GM19240 (cell line): ENCODE results near the gene SLC38A11.
"Not testable (repeated sequence)": the region's sequence is repeated elsewhere in the genome, so short reads cannot be mapped to it uniquely, and the experiment has no call there.

Experiments used
- DNase-seq: peaks from one replicate; pipeline ENCODE4 v3.0.0; 2011; ENCODE audit warnings: low spot score; ENCODE audit not compliant: insufficient read length

The SLC38A11 gene, protein sequence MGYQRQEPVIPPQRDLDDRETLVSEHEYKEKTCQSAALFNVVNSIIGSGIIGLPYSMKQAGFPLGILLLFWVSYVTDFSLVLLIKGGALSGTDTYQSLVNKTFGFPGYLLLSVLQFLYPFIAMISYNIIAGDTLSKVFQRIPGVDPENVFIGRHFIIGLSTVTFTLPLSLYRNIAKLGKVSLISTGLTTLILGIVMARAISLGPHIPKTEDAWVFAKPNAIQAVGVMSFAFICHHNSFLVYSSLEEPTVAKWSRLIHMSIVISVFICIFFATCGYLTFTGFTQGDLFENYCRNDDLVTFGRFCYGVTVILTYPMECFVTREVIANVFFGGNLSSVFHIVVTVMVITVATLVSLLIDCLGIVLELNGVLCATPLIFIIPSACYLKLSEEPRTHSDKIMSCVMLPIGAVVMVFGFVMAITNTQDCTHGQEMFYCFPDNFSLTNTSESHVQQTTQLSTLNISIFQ

DNA sequence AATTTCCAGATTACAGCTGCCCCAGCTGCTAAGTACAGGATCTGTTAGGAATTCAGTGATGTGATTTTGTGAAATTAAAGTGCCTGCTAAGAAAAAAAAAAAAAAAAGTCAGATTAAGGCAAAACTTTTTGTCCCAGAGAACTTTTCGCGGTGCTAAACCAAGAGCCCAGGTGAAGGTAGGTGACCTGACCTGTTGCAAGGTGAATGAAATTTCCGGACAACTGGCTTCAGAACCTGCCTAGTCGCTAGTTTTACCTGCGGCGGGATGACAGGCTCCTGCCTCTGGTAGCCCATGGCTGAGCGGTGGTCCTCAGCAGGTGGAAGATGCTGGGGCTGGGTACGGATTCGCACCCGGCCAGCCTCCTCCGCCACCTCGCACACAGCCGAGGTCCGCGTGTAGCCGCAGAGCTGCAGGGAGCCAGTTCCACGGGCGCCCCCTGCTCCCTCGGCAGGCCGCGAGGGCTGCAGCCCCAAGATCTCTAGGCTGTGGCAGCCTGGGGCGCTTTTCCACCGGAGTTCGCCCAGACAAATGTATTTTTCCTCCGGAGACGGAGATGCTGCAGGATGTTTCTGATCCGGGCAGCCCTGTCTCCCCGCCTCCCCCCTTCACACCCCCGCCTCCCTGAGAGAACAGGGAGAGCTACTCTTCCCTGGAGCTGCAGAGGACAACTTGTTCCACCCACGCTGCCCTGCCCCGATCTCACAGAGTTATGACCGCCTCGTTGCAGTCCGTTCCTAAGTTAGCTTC lies at the start of gene SLC38A11:
Gene SLC38A11 (minus strand): TSS at position 572 of the 748 bp plus-strand sequence. CDS start 278 bp downstream, at position 294.
- no peak for DNase-seq

GRCh38 chr2:165003443-165004130 lies 48.3 kb upstream of the SLC38A11 start:
- DNase-seq = no peak

GRCh38 chr2:165002638-165003037 lies 47.3 kb upstream of the SLC38A11 start:
- no peak for DNase-seq

GRCh38 chr2:164994664-164995299 lies 39.5 kb upstream of the SLC38A11 start:
- DNase-seq = not testable (repeated sequence)

- DNase-seq = no peak
Measured at GRCh38 chr2:164993287-164994016, 38.1 kb upstream of the SLC38A11 start.

DNA sequence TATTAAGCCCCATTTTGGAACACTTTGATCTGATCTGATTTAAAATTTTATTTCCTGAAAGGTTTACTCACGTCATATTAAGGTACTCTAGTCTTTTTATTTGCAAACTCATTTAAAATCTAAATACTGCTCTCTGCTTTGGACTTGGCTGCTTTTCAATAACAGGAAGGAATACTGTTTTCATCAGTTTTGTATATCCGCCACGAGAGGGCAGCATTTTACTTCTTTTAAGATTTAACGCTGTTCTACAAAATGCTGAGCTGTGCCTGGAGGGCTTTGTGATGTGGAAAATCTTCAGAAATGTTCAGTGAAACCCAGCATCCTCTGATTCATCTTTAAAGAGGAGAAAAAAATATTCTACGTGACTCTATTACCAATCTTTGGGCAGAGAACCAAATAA lies 37.5 kb upstream of the SLC38A11 start:
- no peak for DNase-seq

DNA sequence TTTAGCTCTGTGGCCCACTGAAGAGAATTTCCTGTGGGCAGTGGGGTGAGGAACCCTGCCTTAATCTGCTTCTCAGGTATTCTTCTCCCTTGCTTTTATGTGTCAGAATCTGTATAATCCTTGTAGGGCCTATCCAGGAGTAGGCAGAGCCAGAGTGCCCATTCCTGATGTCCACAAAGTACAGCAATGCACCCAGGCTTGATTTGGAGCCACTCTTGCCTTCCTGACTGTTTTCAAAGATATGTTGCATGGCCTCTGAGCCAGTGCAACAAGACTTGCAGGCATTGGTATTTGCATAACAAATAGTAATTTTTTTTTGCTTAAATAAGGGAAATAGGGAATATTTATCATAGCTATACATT lies 36.7 kb upstream of the SLC38A11 start:
- not testable (repeated sequence) for DNase-seq

DNA sequence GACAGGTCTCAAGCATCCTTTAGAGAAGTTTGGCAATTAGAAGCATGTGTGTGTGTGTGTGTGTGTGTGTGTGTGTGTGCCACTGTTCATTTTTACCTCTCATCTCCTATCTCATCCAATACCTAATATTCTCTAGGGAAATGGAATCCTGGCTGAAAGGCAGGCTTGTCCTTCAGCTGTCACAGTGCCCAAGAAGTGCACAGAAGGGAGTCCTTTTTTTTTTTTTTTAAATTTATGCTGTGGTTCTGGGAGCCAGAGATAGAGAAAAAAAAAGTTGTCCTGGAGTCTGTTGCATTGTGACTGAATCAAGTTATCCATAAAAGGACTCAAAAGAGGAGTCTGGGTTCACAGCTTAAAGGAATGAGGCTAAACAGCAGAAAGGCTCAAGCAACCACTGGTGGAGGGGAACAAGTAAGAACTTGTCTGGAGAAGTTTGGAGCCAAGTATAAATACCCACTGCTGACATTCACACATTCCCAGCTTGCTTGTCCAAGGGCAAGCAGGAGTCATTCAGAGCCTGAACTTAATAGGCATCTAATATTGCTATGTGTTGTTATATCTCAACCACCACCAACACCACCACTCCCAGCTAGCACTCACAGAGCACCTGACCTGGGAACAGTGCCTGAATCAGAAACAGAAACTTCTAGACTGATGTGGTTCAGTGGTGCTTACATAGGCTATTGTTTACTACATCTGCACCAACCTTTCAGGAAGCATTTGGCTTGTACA lies 36.2 kb upstream of the SLC38A11 start:
- DNase-seq = not testable (repeated sequence)

- DNase-seq = not testable (repeated sequence)
Measured at GRCh38 chr2:164990953-164991352, 35.6 kb upstream of the SLC38A11 start.

- DNase-seq = not testable (repeated sequence)
Measured at GRCh38 chr2:164988805-164989204, 33.5 kb upstream of the SLC38A11 start.

- not testable (repeated sequence) for DNase-seq
Measured at GRCh38 chr2:164986027-164986426, 30.7 kb upstream of the SLC38A11 start.

- DNase-seq = no peak
Measured at GRCh38 chr2:164984428-164984827, 29.1 kb upstream of the SLC38A11 start.

GRCh38 chr2:164981217-164981990 lies 26.1 kb upstream of the SLC38A11 start:
- no peak for DNase-seq

DNA sequence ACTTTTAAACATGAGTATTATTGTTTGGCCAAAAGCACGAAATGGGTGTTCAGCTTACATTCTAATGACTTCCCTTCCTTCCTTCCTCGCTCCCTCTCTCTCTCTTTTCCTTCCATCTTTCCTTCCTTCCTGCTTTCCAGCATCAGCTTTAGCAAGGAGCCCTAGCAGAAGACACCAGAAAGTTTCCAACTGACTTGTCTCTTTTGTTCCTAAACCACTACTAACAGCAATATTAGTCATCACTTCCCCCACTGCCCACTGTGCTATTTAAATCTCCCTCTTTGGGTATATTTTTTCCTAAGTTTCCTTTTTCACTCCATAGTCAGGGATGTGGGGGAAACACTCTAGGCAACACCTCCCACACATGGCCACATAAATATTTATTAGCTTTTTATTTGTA lies 25.4 kb upstream of the SLC38A11 start:
- not testable (repeated sequence) for DNase-seq

GRCh38 chr2:164979113-164979512 lies 23.8 kb upstream of the SLC38A11 start:
- no peak for DNase-seq

DNA sequence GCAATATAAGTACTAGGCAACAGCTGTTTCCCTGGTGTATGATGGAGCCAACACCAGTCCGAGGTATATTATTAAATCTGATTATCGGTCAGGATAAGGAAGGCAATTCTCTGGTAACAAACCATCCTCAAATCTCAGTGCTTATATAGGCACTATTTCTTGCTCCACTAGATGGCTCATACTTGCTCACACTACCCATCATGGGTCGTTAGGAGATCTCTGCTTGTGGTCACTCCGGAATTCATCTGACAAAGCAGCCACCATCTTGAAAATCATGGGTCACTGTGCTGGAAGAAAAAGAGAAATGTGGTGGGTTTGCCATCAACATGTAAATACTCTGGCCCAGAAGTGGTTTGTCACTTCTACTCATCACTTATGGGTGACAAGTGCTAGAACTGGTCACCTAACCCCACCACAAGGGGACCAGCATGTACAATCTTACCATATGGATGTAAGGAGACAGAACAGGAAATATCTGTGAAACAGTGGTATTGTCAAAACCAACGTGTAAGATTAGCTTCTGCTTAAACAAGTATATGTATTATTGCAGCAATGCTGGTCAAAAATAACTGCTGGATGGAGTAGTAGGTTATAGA lies 21.6 kb upstream of the SLC38A11 start:
- DNase-seq = not testable (repeated sequence)

DNA sequence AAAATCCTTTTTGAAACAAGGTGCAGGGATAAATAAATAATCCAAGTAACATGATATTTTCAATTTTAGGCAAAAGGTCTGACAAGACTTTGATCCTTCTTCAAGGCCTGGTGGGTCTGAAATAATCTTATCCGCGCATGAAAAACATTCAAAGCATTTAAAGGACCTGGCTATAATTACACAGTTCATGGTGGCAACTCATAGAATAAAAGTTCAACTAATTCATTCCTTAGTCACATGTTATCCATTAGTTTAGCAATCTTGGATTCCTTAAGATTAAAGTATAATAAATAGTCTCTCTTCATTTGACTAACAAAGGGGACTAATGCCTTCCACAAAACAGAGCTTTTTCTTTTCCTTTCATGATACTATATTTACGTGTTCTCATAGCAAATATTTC lies 21.0 kb upstream of the SLC38A11 start:
- no peak for DNase-seq

DNA sequence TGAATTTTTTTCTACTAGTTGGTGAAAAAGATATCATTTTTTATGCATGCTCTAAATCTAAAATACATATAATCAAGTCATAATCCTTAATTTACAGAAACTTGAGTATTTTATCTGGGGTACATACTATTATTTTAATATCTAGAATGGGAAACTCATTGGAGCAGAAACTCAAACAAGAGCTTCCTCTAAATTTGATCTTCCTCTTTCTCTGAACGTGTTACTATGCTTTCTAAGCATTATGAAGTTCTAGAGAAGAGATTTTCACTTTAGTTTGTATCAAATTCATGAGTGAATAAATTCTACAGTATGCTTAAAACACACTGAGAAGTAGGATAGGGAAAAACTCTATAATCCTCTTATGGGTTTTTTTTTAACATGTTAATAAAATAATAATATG lies 20.6 kb upstream of the SLC38A11 start:
- no peak for DNase-seq

GRCh38 chr2:164974221-164974620 lies 18.9 kb upstream of the SLC38A11 start:
- no peak for DNase-seq
